Mucosa of stomach (tissue), 1 donor: ENCODE measurements around the gene LPIN3.
"Not testable (repeated sequence)": the region's sequence is repeated elsewhere in the genome, so short reads cannot be mapped to it uniquely, and the experiment has no call there.

ENCODE experiments used
- H3K27me3 ChIP-seq: one replicate; pipeline ENCODE4 v1.7.0; 2013; ENCODE audit warnings: mild to moderate bottlenecking, low read length; ENCODE audit not compliant: control insufficient read depth, insufficient read depth
- H3K36me3 ChIP-seq: one replicate; pipeline ENCODE4 v1.7.0; 2013; ENCODE audit warnings: low read length; ENCODE audit not compliant: control insufficient read depth, insufficient read depth
- H3K4me1 ChIP-seq: one replicate; pipeline ENCODE4 v1.7.0; 2013; ENCODE audit warnings: mild to moderate bottlenecking, low read length; ENCODE audit not compliant: control insufficient read depth, insufficient read depth
- H3K4me3 ChIP-seq: one replicate; pipeline ENCODE4 v1.7.0; 2013; ENCODE audit warnings: low read length
- H3K9ac ChIP-seq: one replicate; pipeline ENCODE4 v1.7.0; 2013; ENCODE audit warnings: mild to moderate bottlenecking, low read length, moderate library complexity
- H3K9me3 ChIP-seq: one replicate; pipeline ENCODE4 v1.7.0; 2013; ENCODE audit warnings: mild to moderate bottlenecking, low read length, moderate library complexity; ENCODE audit not compliant: control insufficient read depth
- donor health status: Pancreatic carcinoma.

The LPIN3 gene

GRCh38 chr20:41308726-41309413 is 31.8 kb upstream of the LPIN3 start:
- no peaks in the 10 kb centered on the region for H3K36me3 ChIP-seq
- H3K9ac ChIP-seq: no peak overlapping the region
- no peak overlapping the region for H3K4me3 ChIP-seq
- H3K4me1 ChIP-seq: peaks cover 16% of the 10 kb centered on the region
- no peaks in the 10 kb centered on the region for H3K27me3 ChIP-seq
- no peaks in the 10 kb centered on the region for H3K9me3 ChIP-seq

GRCh38 chr20:41309817-41310216 is 30.8 kb upstream of the LPIN3 start:
- Histone ChIP-seq H3K4me3 (no peak overlapping the region), H3K9me3 (no peaks in the 10 kb centered on the region), H3K36me3 (no peaks in the 10 kb centered on the region), H3K27me3 (no peaks in the 10 kb centered on the region), H3K4me1 (peaks cover 16% of the 10 kb centered on the region), H3K9ac (no peak overlapping the region)

- not testable (repeated sequence) for H3K36me3 ChIP-seq, H3K4me3 ChIP-seq, H3K27me3 ChIP-seq, H3K9ac ChIP-seq, H3K9me3 ChIP-seq
- peaks cover 22% of the 10 kb centered on the region for H3K4me1 ChIP-seq
Measured at GRCh38 chr20:41312009-41312408, 28.6 kb upstream of the LPIN3 start.

- no peak overlapping the region for H3K9ac ChIP-seq
- no peak overlapping the region for H3K4me3 ChIP-seq
- no peaks in the 10 kb centered on the region for H3K9me3 ChIP-seq
- H3K27me3 ChIP-seq: no peaks in the 10 kb centered on the region
- peaks cover 18% of the 10 kb centered on the region for H3K4me1 ChIP-seq
- H3K36me3 ChIP-seq: no peaks in the 10 kb centered on the region
Measured at GRCh38 chr20:41314386-41314785, 26.2 kb upstream of the LPIN3 start.

GRCh38 chr20:41316051-41316450 is 24.6 kb upstream of the LPIN3 start:
- H3K9me3 ChIP-seq: no peaks in the 10 kb centered on the region
- H3K9ac ChIP-seq: peak overlapping the region; percentile 76
- peaks cover 21% of the 10 kb centered on the region for H3K4me1 ChIP-seq
- H3K36me3 ChIP-seq: no peaks in the 10 kb centered on the region
- H3K27me3 ChIP-seq: no peaks in the 10 kb centered on the region
- no peak overlapping the region for H3K4me3 ChIP-seq

- Histone ChIP-seq H3K4me3 (peak overlapping the region; percentile 62), H3K36me3 (no peaks in the 10 kb centered on the region), H3K4me1 (peaks cover 26% of the 10 kb centered on the region), H3K9ac (peak overlapping the region; percentile 76), H3K9me3 (no peaks in the 10 kb centered on the region), H3K27me3 (no peaks in the 10 kb centered on the region)
Measured at GRCh38 chr20:41316602-41317545, 23.7 kb upstream of the LPIN3 start.

- Histone ChIP-seq H3K36me3 (no peaks in the 10 kb centered on the region), H3K4me3 (peak within 1 kb of the TSS; percentile 62), H3K27me3 (no peaks in the 10 kb centered on the region), H3K4me1 (peaks cover 32% of the 10 kb centered on the region), H3K9ac (peak within 1 kb of the TSS; percentile 76), H3K9me3 (no peaks in the 10 kb centered on the region)
Measured at GRCh38 chr20:41317546-41318270, 22.9 kb upstream of the LPIN3 start, which contains the start of gene ZHX3. Gene ZHX3, minus strand, starts transcription at chr20:41317731. Its CDS starts 112,815 bp downstream, at chr20:41204916.

GRCh38 chr20:41318271-41318649 is 22.4 kb upstream of the LPIN3 start:
- H3K27me3 ChIP-seq: no peaks in the 10 kb centered on the region
- peak overlapping the region; percentile 56 for H3K9ac ChIP-seq
- H3K4me3 ChIP-seq: no peak overlapping the region
- H3K9me3 ChIP-seq: no peaks in the 10 kb centered on the region
- peaks cover 32% of the 10 kb centered on the region for H3K4me1 ChIP-seq
- no peaks in the 10 kb centered on the region for H3K36me3 ChIP-seq

GRCh38 chr20:41320441-41320840 is 20.2 kb upstream of the LPIN3 start:
- H3K36me3 ChIP-seq: no peaks in the 10 kb centered on the region
- no peak overlapping the region for H3K4me3 ChIP-seq
- H3K27me3 ChIP-seq: no peaks in the 10 kb centered on the region
- H3K9ac ChIP-seq: no peak overlapping the region
- peaks cover 32% of the 10 kb centered on the region for H3K4me1 ChIP-seq
- no peaks in the 10 kb centered on the region for H3K9me3 ChIP-seq

GRCh38 chr20:41320976-41321375 is 19.6 kb upstream of the LPIN3 start:
- no peak overlapping the region for H3K9ac ChIP-seq
- peaks cover 32% of the 10 kb centered on the region for H3K4me1 ChIP-seq

GRCh38 chr20:41327178-41327577 is 13.4 kb upstream of the LPIN3 start:
- Histone ChIP-seq H3K9me3 (no peaks in the 10 kb centered on the region), H3K27me3 (no peaks in the 10 kb centered on the region), H3K9ac (no peak overlapping the region), H3K4me1 (peaks cover 6% of the 10 kb centered on the region), H3K4me3 (no peak overlapping the region), H3K36me3 (no peaks in the 10 kb centered on the region)

More at GRCh38 chr20:41320976-41321375, 19.6 kb upstream of the LPIN3 start:
- Histone ChIP-seq H3K36me3 (no peaks in the 10 kb centered on the region), H3K27me3 (no peaks in the 10 kb centered on the region), H3K4me3 (no peak overlapping the region), H3K9me3 (no peaks in the 10 kb centered on the region)
